ENCODE measurements around the gene MRGPRG.

The MRGPRG gene

DNA sequence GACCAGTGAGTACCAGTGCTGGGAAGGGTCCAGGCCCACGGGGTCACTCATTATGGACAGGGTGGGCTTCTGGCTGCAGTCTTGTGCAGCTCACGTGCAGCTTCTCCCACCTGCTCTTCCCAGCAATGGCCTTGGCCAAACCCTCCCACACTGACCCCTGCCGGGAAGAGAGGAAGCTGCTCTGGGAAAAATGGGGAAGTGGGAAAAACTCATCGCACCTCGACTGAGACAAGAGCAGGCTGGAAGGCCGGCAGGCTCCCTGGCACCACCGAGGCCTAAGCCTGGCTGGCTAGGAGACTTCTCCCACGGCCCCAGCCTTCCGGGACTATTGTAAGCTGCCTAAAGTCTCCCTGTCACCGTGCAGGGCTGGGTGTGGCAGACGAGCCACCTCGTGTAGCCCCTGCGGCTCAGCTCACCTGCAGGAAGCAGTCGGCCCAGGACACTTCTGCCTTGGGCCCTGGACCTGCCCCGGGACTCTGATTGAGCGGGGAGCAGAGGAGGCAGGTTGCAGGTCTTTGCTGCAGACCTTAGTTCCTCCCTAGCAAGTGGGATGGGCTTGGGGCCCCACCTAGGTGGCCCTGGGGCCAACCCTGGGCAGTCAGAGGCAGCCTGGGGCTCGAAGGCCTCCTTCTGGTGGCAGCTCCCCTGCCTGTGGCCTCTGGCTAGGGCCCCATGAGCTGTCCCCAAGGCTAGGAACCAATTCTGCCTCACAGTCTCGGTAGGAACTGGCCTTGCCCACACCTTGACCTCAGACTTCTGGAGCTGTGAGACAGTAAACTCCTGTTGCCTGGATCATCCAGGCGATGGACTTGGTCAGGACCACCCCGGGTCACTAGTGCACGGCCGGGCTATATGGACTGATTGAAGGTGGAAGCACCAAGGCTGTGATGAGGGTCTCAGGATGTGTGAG, 23.1 kb downstream of the MRGPRG start:
- in situ Hi-C loops (cut with MboI; ENCODE audit: low sequenced_read_pairs), result no loop called here

GRCh38 chr11:3194016-3194816, 24.4 kb downstream of the MRGPRG start:
- in situ Hi-C loops (cut with MboI; ENCODE audit: low sequenced_read_pairs), result no loop called here

- in situ Hi-C loops (cut with MboI; ENCODE audit: low sequenced_read_pairs), result no loop called here
Measured at GRCh38 chr11:3193373-3194015, 25.1 kb downstream of the MRGPRG start.

DNA sequence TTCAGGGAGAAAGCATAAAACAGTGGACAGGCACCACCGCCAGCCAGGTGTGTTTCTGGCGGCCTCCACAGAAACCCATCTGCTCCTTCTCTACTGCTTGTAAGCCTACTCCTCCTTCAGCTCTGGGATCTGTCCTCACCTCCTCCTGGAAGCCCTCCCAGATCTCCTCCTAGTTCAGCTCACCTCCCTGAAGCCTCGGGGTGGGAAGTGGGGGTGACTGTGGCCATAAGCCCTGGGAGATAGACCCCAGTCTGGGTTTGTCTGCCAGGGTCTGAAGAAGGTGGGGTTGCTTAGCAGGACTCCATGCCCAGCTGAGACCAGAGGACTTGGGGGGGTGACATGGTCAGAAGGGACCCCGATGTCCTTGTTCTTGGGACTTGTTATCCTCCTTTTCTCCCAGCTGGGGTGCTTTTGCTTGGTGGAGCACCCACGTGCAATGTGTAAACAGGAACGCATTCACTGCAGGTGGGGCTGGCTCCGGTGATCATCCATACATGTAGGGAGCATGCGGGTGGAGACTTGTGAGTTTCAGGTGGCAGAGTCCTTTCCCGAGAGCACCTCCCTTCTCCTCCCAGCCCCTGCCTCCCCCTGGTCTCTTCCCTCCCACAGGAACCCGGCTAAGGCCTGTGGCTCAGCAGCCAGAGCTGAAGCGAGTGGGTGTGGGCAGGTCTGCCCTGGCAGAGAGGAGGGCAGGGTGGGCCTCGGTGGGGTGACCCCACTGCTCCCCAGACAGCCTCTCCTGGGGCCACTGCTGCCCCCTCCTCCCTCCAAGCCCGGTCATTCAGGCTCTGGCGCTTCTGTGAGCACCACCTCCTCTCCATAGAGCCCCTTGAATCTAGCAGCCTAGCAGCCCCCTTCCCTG, 25.9 kb downstream of the MRGPRG start:
- in situ Hi-C loops (cut with MboI; ENCODE audit: low sequenced_read_pairs), result no loop called here

- in situ Hi-C loops (cut with MboI; ENCODE audit: low sequenced_read_pairs), result no loop called here
Measured at GRCh38 chr11:3191586-3192324, 26.9 kb downstream of the MRGPRG start.

- in situ Hi-C loops (cut with MboI; ENCODE audit: low sequenced_read_pairs), result no loop called here
Measured at GRCh38 chr11:3190600-3190999, 28.0 kb downstream of the MRGPRG start.

GRCh38 chr11:3189886-3190583, 28.6 kb downstream of the MRGPRG start:
- in situ Hi-C loops (cut with MboI; ENCODE audit: low sequenced_read_pairs), result no loop called here

DNA sequence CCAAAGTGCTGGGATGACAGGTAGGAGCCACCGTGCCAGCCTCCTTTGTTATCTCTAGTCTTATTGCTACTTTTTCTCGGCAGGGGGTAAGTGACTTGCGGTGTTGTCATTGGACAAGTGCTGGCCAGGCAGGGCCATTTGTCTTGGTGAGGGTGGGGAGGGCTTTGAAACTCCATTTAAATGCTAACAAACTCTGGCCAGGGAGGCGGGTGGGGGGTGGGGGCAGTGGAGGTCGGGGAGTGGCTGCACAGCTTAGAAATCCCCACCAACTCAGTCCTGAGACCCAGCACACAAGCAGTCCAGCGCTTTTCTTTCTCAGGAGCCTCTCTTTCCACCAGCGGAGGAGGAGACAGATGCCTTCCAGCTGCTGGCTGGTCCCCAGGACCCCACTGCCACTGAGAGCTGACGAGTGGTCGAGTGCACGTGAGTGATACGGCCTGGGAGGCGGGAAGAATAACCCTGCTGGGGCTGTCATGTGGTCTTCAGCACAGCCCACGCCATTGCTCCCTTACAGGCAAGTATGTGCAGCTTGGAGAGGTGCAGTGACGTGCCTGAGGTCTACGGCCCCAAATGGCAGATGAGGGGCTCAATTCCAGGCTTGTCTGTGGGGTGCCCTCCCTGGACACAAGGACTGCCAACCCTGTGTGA, 29.3 kb downstream of the MRGPRG start:
- in situ Hi-C loops (cut with MboI; ENCODE audit: low sequenced_read_pairs), result no loop called here

GRCh38 chr11:3188496-3189195, 30.0 kb downstream of the MRGPRG start:
- in situ Hi-C loops (cut with MboI; ENCODE audit: low sequenced_read_pairs), result no loop called here

DNA sequence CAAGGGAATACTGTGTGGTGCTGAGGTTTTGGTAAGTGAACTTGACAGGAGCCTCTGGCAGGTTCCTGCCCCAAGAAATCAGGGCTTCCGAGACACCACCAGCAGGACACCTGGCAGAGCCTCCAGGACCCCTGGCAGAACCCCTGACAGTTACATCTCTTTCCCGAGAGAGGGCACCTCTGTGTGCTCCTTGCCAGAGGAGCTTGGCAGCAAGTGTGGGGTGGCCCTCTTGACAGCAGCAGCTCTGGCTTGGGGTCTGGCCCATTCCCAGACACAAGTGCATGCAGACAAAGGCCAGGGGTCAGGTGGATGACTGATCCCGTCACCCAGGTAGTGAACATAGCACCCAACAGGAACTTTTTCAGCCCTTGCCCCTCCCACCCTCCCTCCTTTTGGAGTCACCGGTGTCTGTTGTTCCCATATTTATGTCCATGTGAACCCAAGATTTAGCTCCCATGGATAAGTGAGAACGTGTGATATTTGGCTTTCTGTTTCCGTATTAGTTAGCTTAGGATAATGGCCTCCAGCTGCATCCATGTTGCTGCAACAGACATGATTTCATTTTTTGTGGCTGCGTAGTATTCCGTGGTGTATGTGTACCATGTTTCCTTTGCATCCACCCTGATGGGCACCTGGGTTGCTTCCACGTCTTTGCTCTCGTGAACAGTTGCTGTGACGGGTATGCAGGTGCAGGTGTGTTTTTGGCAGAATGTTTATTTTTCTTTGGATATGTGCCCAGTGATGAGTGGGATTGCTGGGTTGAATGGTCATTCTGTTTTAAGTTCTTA, 32.3 kb downstream of the MRGPRG start:
- in situ Hi-C loops (cut with MboI; ENCODE audit: low sequenced_read_pairs), result no loop called here

- in situ Hi-C loops (cut with MboI; ENCODE audit: low sequenced_read_pairs), result no loop called here
Measured at GRCh38 chr11:3184732-3185347, 33.8 kb downstream of the MRGPRG start.

DNA sequence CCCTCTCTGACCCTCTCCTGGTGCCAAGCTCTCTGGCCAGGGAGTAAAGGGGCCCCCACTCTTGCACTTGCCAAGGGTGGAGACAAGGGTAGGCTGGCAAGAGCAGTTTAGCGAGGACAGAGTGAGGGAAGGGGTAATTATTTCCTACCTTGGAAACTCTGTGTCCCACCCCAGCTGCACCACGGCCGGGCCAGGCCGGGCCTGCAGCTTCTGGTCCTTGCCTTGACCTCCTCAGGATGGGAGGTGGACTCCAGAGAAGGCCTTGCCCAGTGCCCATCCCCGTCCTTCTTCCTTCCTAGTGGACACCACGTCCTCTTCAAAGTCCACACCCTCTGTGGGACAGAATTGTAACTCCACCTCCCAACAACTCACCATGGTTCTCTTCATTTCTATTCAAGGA, 35.1 kb downstream of the MRGPRG start:
- in situ Hi-C loops (cut with MboI; ENCODE audit: low sequenced_read_pairs), result no loop called here

GRCh38 chr11:3182462-3182852, 36.2 kb downstream of the MRGPRG start:
- in situ Hi-C loops (cut with MboI; ENCODE audit: low sequenced_read_pairs), result no loop called here

DNA sequence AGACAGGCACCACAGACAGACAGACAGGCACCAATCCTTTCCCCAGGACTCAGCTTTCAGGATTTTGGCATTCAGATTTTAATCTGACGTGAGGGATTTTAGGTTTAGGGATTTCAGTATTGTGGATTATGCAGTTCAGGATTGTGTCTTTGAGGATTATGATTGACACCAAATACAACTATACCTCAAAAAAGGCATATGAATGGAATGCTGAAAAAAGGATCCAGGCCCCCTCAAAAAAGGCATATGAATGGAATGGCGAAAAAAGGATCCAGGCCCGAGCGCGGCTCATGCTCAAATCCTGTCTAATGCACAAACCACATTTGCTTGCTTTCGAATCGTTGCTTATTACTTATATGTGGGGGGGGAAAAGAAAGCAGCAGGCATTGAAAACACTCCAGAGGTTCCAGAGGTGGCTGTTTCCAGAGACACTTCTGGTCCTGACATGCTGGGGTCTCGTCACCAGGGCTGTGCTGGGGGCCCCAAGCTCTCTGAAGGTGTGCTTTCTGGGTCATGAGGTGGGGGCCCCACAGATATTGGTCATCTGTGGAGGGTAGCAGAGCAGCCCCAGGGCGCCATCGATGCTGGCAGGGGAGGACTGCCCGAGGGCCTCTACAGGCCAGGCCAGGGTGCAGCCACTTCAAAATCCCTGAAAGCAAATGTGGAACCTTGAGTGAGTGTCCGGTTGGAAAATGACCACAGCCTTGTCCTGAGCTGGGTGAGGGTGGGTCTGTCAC, 36.7 kb downstream of the MRGPRG start:
- in situ Hi-C loops (cut with MboI; ENCODE audit: low sequenced_read_pairs), result no loop called here

DNA sequence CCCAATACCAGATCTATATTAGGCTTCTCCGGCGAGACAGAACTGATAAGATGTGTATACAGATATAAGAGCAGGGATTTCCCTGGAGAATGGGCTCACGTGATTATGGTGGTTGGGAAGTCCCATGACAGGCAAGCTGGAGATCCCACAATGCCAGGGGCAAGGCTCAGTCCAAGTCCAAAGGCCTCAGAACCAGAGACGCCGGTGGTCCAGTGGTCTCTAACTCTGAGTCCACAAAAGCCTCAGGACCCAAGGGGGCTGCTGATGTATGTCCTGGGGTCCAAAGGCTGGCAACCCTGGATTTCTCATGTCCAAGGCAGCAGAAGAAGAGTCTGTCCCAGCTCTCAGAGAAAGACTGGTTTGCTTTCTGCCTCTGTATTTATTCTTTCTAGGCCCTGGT, 37.7 kb downstream of the MRGPRG start:
- in situ Hi-C loops (cut with MboI; ENCODE audit: low sequenced_read_pairs), result no loop called here

DNA sequence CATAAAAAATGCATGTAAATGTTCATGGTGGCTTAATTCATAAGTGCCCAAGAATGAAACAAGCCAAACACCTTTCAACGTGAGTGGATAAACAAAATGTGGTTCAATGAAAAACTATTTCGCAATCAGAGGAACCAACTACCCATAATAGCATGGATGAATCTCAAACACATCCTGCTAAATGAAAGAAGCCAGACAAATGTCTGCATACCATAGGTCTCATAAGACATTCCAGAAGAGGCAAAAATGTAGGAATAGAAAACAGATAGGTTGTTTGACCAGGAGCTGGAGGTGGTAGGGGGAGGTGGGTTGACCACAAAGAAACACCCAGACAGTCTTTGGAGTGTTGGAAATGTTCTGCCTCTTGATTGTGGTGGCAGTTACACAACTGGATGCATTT, 40.3 kb downstream of the MRGPRG start:
- in situ Hi-C loops (cut with MboI; ENCODE audit: low sequenced_read_pairs), result no loop called here
